NOMO-1 treated with dmso at 0.1 percent for 144 hours (cell line): ENCODE results near the gene CHEK1.

Source experiments
- DNase-seq: peaks from one replicate; lab custom pipeline; 2025; ENCODE audit not compliant: unreplicated experiment; lab: John Stamatoyannopoulos, UW

Gene CHEK1

DNA sequence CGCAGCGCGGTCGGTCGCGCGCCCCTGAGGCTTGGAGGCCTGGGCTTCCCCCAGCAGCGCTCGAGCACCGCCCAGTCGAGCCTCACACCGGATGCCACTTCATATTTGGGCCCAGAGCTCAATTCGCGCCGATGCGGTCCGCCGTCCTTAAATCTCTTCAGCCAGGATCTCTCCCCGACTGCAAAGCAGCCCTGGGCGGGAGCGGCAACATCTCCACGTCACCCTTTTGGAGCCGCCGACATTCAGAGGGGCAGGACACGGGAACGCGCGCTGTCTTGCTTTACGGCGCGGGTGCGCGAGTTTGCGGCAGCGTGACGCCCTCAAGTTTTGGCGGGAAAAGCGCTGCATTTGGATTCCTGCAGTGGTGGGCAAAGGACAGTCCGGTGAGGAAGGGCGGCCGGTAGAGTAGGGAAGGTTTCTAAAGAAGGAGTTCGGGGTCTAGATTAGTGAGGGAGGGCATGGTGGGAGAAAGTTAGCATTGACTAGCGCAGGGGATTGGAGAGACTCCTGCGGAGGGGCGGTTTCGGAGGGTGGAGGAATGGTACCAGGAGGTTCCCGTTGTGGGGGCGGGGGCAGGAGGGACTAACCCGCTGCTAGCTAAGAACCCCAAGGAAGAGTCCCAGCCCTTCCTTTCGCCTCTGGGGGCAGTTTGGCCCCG lies 796 bp downstream of the CHEK1 start:
- peak; percentile 74 for DNase-seq

DNA sequence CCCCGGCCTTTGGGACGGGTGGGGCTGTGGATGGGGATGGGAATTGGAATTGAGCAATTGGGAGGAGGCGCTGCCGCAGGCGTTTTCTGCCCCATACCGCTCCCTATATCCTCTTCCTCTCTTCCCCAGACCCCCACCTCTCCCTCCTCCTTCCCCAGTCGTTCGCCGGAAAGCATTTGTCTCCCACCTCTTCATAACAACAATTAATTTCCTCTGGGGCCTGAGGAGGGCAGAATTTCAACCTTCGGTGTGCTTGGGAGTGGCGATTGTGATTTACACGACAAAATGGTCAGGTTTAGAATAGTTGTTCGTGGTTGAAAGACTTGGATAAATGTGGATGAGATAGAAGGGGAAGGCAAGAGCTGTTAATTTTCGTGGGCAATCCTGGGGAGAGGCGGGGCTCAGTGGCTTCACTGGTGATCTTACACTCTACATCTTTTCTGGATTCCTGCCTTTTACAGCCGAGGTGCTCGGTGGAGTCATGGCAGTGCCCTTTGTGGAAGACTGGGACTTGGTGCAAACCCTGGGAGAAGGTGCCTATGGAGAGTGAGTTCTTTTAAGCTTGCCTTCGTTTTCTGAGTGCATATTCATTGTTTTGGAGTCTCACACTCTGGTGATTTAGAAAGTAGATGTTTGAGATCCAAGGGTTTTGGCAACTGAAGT lies 1.5 kb downstream of the CHEK1 start:
- peak; percentile 62 for DNase-seq

DNA sequence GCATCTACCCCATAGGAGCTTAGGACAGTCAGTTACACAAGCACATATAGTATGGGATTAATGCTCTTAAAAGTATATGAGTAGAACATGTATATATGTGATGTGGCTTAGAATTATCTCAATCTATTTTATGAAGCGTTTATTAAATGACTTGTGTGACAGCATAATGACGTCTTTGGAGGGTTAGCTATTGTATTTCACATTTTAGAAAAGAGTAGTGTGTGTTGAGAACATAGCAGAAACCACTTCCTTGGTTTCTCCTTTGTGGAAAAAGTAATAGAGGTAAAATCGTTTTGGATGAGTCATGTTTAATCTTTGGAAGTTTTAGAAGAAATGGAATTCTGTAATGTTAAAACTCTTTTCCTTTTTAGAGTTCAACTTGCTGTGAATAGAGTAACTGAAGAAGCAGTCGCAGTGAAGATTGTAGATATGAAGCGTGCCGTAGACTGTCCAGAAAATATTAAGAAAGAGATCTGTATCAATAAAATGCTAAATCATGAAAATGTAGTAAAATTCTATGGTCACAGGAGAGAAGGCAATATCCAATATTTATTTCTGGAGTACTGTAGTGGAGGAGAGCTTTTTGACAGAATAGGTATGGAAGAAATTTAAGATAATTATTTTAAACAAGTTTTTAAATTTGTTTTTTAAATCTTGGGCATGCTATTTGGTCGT lies 2.4 kb downstream of the CHEK1 start:
- DNase-seq: no peak

DNA sequence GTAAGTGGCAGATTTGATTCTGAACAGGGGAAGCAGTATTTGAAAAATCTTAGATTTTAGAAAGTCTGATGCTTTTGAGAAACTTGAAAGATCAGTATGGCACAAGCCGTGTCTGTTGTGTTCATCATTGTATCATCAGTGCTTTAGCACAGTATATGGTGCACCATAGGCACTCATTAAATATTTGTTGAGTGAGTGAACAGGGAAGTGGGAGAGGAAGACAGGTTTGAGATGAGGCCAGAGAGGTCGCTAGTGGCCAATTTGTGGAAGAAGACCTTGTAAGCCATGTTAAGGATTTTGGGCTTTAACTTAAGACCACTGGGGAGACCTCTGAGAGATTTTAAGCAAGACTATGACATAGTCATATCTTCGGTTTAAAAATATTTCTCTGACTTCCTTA lies 12.9 kb downstream of the CHEK1 start:
- no peak for DNase-seq

DNA sequence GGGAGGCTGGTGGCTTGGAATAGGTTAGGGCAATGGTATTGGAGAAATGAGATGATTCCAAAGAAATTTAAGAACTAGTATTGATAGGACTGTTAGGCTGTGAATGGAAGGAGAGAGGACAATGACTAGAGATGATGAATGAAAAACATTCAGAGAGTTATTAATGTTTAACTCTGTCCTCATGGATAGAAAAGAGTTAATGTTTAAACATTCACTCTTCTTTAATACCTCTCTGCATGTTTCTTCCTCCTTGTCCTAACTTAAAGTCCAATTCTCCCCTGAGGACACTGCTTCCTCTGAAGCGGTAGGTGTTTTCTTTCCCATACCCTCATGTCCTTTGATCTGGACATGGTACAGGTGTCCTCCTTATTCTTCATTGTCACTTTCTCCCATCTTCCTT lies 13.4 kb downstream of the CHEK1 start:
- DNase-seq: no peak

DNA sequence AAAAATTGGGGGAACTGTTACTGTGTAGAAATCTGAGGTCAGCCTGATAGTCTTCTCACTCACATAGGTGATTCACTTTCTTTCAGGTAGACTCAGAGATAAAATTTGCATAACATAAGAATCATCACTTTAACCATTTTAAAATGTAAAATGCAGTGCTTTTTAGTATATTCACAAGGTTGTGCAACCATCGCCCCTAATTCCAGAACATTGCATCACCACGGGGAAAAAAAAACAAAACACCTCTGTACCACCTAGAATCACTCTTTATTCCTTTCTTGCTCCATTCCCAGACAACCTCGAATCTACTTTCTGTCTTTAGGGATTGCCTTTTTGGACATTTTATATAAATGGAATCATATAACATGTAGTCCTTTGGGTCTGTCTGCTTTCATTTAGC lies 20.9 kb downstream of the CHEK1 start:
- no peak for DNase-seq

DNA sequence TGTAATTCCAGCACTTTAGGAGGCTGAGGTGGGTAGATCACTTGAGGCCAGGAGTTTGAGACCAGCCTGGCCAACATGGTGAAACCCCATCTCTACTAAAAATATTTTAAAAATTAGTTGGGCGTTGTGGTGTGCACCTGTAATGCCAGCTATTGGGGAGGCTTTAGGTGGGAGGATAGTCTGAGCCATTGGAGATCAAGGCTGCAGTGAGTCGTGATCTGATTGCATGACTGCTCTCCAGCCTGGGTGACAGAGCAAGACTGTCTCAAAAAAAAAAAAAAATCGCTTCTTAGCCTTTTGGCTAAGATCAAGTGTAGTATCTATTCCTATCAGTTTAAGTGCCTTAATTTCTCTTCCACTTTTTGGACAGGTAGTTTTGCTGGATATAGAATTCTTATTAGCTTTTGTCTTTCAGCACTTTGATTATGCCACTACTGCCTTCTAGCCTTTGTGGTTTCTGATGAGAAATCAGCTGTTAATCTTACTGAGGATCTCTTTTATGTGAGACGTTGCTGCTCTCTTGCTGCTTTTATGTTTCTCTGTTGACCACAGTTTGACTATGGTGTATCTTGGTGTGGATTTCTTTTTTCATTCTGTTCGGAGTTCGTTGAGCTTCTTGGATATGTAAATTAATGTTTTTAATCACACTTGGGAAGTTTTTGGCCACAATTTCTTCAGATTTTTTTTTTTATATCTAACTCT lies 24.7 kb downstream of the CHEK1 start:
- DNase-seq: no peak

DNA sequence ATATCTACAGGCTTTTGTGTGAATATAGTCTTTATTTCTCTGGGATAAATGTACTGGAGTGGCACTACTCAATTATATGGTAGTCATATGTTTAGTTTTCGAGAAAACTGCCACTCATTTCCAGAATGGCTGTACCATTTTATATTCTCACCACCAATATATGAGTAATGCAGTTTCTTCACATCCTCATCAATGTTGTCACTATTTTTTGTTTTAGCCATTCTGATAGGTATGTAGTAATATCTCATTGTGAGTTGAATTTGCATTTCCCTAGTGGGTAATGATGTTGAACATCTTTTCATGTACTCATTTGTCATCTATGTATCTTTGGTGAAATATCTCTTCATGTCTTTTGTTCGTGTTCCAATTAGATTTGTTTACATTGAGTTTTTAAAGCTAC lies 37.7 kb downstream of the CHEK1 start:
- no peak for DNase-seq

DNA sequence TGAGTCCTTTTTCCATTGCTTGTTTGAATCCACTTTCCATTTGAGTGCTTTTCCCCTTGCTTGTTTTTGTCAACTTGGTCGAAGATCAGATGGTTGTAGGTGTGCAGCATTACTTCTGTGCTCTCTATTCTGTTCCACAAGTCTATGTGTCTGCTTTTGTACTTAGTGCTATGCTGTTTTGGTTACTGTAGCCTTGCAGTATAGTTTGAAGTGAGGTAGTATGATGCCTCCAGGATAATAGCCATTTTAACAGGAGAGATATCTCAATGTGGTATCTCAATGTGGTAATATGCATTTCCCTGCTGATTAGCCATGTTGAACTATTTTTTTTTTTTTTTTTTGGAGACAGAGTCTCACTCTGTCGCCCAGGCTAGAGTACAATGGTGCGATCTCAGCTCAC lies 38.9 kb downstream of the CHEK1 start:
- DNase-seq: no peak

DNA sequence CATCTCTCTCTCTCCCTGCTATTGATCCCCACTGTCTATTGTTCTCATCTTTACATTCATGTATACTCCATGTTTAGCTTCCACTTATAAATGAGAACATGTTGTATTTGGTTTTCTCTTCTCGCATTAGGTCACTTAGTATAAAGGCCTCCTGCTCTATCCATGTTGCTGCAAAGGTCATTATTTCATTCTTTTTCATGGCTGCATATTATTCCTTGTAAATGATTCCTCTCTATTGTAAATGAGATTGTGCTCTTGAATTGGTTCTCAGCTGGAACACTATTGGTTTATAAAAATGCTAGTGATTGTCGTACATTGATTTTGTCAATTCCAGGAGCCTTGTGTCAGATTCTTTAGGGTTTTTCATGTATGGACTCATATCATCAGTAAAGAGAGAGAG lies 42.2 kb downstream of the CHEK1 start:
- DNase-seq: no peak

DNA sequence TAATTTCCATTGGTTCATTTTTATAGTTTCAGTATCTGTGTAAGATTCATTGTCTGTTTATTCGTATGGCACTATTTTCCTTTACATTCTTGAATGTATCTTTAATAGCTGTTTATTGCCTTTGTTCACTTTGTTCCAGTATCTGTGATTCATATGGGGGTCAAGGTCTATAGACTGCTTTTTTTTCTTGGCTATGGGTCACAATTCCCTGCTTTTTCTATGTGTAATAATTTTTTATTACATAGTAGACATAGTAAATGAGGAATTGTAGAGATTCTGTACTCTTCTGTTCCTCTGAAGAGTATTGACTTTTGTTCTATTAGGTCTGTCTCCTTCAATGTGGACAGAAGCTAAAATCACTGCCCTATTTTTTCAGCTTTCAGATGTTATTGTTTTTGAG lies 45.2 kb downstream of the CHEK1 start:
- no peak for DNase-seq

DNA sequence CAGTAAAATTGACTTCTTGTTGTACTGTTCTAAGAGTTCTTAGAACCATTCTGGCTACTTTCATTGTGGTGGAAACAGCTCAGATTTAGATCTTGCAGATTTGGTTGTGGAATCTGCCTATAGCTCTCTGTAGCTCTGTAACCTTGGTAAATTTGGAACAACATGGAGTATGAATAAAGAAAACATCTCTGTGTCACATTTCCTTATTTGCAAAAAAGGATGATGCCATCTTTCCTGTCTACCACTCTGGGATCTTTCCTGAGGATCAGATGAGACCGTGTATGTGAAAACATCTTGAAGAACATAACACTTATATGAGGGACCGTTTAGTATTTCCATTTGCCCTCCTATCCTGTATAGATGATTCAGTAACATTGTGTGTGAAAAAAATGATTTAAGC lies 46.6 kb downstream of the CHEK1 start:
- no peak for DNase-seq

DNA sequence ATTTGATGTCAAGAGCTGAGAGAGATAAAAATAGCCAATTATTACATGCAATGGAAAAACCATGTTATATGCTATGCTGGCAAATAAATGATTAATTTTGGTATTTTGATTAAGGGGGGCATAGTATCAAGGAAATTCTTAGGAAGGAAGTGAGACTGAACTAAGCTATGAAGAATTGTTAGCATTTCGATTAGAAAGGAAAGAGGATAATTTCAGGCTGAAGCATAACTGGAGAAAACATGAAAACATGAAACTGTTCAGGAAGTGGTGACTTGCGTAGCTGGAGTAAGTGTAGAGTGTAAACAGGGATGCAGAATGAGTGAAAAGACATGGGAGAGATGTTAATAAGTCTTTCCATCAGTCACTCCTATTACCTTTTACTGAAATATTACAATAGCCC lies 49.2 kb downstream of the CHEK1 start:
- DNase-seq: no peak

DNA sequence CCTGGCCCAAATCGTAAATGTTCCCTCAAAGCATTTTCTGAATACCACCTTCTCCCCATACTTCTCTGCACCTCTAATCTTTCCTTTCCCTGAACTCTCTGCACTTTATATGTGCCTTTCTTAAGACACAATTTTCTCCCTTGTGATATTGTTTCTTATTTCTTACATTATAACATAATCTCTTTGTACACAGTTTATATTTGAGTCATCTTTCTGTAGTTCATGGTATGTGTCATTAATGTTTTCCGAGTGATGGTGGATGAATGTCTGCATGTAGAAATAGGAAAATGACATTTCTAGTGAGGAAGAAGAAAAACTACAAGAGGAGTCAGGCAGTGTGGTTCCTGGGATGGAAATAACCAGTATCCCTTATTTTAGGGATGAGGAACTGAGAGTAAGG lies 50.2 kb downstream of the CHEK1 start:
- DNase-seq: no peak

DNA sequence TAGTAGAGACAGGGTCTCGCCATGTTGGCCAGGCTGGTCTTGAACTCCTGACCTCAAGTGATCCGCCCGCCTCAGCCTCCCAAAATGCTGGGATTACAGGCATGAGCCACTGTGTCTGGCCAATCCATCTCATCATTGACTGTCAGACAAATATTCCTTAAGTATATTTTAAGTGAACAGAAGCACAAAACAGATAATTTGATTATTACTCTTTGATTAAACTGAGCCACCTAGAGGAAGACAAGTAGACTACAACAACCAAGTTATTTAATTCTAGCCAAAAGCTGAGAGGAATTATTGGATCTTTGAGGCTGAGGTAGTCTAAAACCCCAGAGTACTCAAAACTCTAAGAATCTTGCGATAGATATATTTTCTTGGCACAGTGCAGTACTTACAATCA lies 54.4 kb downstream of the CHEK1 start:
- DNase-seq: no peak

DNA sequence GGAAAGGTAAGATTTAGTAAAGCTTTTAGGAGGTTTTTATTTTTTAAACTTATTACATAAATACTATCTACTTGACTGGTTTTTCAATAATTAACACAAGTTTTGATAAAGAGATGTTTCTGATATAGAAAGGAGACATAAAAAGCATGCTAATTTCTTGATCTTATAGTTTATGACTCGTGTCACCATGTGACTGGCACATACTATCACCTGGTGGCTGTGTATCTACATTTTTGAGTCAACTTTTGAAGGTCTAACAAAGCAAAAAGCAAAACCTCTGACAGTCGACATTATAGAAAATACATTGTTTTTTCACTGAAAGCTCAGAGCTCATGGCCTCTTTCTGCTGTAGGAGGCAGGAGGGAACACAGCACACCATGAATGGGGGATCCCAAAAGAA lies 54.9 kb downstream of the CHEK1 start:
- DNase-seq: no peak

DNA sequence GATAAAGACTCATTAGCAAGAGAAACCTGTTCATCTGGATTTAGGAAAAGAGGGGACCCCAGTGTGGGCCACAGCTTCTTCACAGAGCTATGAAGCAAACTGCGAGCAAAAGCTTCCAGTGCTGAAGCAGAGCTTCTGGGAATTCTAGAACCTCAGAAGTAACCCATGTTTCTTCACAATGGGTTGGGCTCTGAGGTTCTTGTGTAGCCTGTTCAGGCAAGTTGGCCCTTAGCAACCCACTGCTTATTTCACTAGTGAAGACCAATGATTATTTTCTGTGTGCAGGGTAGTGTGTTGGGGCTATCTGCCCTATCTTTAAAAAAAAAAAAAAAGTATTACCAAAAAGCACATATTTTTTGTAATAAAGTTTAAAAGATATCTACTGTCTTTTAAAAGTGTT lies 55.8 kb downstream of the CHEK1 start, which contains the start of gene ACRV1:
Gene ACRV1, minus strand, starts transcription at position 101 of the 400 bp plus-strand sequence. Its CDS starts 67 bp downstream, at position 34.
- DNase-seq: no peak

DNA sequence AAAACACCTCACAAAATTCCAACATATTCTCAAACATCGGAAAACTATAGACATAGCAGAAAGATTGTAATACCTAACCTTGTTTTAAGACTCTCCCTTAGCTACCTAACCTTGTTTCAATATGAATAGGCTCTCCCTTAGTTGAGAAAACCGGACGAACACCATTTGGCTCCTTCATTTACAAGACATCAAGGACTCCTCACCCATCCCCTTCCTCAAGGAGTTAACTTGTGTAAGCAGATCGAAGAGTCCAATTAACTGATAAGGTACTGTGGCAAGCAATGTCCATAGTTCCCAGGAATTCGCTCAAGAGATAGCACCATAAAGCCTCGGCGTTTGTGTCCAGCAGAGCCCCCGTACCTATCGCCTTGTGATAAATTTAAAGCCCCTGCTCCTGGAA lies 60.3 kb downstream of the CHEK1 start:
- no peak for DNase-seq

DNA sequence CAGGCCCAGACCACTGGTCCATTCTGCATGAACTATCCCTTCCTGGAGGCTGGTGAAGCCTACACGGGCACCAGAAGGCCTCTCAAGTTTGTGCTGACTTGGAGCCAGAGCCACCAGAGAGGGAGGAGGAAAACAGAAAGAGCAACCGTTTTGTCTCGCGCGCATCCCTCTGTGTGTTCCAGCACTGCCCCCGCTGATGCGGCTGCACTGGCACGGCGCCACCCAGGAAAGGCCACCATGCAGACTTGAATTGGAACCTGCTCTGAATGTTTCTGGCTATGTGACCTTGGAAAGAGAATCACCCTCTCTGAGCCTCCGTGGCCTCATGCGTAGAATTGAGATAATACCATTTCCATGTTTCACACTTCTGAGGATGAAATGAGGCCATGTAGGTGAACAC lies 63.1 kb downstream of the CHEK1 start:
- DNase-seq: no peak

DNA sequence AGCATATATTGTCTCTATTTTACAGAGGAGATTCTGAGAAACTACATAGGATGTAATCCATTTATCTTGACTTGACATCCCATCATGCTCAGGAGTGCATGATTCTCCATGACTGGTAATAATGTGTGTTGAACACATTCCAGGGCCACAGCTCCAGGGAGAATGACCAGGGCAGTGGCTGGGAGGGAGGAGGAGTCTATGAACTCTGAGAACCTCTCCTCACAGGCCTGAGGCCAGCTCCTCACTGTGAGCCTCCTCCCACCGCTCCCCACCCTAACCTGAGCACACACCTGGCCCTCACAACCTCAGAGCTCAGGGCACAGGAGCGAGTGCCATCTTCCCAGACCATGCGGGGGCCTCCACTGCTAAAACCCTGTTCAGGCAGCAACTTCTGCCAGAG lies 63.7 kb downstream of the CHEK1 start:
- no peak for DNase-seq

DNA sequence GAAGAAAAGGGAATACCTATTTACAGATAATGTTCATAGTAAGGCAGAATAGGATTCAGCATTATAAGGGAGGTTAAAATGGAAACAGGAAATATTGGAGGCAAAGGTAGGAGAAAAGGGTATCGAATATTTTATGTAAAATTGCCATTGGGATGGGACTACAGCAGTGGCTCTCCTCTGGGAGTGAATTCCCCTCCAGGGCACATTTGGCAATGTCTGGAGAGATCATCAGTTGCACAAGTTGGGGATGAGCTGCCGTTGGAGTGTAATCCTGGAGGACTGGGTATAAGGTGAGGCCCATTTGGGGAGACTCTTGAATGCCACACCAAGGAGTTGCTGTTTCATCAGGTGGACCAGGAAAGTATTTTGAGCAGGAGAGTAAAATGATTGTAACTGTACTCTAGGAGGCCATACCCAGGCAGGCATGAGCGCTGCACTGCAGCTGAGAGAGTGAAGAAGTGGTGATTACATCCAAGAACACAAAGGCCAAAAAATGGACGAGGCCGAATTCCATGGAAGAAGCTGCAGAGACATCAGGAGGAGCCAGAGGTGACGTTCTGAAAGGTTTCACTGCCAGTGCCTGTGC lies 64.4 kb downstream of the CHEK1 start:
- no peak for DNase-seq
